ENCODE results near the gene SPSB2.

DNA sequence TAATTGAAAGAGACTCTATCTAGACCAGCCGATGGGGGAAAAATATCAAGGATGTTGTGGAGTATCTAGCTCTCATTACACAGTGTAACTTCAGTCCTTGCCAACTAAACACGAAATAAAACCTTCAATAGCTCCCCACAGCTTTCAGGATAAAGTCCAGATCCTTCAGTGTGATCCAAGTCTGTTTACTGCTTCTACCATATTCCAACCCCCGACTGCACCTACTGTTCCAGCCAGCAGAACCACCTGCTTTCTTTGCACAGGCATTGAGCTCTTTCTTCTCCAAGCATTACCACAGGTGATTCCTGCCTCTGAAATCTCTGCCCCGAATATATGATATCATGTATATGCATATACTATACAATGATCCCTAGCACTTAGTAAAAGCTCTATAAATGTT, 29.3 kb upstream of the SPSB2 start:
- TF ChIP-seq, protein P1, sequence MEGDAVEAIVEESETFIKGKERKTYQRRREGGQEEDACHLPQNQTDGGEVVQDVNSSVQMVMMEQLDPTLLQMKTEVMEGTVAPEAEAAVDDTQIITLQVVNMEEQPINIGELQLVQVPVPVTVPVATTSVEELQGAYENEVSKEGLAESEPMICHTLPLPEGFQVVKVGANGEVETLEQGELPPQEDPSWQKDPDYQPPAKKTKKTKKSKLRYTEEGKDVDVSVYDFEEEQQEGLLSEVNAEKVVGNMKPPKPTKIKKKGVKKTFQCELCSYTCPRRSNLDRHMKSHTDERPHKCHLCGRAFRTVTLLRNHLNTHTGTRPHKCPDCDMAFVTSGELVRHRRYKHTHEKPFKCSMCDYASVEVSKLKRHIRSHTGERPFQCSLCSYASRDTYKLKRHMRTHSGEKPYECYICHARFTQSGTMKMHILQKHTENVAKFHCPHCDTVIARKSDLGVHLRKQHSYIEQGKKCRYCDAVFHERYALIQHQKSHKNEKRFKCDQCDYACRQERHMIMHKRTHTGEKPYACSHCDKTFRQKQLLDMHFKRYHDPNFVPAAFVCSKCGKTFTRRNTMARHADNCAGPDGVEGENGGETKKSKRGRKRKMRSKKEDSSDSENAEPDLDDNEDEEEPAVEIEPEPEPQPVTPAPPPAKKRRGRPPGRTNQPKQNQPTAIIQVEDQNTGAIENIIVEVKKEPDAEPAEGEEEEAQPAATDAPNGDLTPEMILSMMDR (IDR thresholded peaks at IDR 0.05; ENCODE audit: low read depth, low read length): no peak
- TF ChIP-seq EZH2phosphoT487 (IDR thresholded peaks at IDR 0.05; ENCODE audit: low read depth): no peak
